H7 (cell line): ENCODE results near the gene ROPN1B. TPM values are rescaled to one million over a fixed set of nuclear protein-coding genes. Genes with fewer than 3 reads are reported as not detected.
"Not testable (repeated sequence)": the region's sequence is repeated elsewhere in the genome, so short reads cannot be mapped to it uniquely, and the experiment has no call there.

ENCODE experiments used
- DNase-seq: peaks from one replicate; pipeline ENCODE4 v3.0.0; 2012
- H3K27me3 ChIP-seq: 2 replicates; pipeline ENCODE4 v1.6.0; 2011; ENCODE audit warnings: mild to moderate bottlenecking, low read length; ENCODE audit not compliant: control insufficient read depth, insufficient read depth
- H3K36me3 ChIP-seq: replicated peaks from 2 replicates; pipeline ENCODE4 v1.5.1; 2011; ENCODE audit warnings: low read length; ENCODE audit not compliant: control insufficient read depth, insufficient read depth
- H3K4me3 ChIP-seq: 2 replicates; pipeline ENCODE4 v1.5.1; 2011; ENCODE audit warnings: low read depth, mild to moderate bottlenecking, control low read depth, low read length, moderate library complexity; ENCODE audit not compliant: insufficient read depth
- total RNA-seq: library from RNA; depleted of rRNA; stranded (reverse); fragments of >200 nt; shearing (Covaris generic); gene quantifications from 2 replicates; pipeline ENCODE4 v1.2.3, GENCODE V29; 2014

The ROPN1B gene
- total RNA-seq, 1 experiment from 2014 or later: not detected

- not testable (repeated sequence) for DNase-seq, H3K4me3 ChIP-seq, H3K36me3 ChIP-seq
- peaks cover 33% of the 10 kb centered on the region for H3K27me3 ChIP-seq
Measured at GRCh38 chr3:125968121-125968520, 857 bp upstream of the ROPN1B start.

- H3K36me3 ChIP-seq: not testable (repeated sequence)
- DNase-seq: peak; percentile 32
- H3K4me3 ChIP-seq: peak overlapping the region; percentile 40
- peaks cover 26% of the 10 kb centered on the region for H3K27me3 ChIP-seq
Measured at GRCh38 chr3:125971997-125972944, 3.3 kb downstream of the ROPN1B start.

GRCh38 chr3:125975245-125976002, 6.4 kb downstream of the ROPN1B start:
- peaks cover 16% of the 10 kb centered on the region for H3K27me3 ChIP-seq
- not testable (repeated sequence) for H3K4me3 ChIP-seq, H3K36me3 ChIP-seq, DNase-seq

- not testable (repeated sequence) for DNase-seq, H3K4me3 ChIP-seq, H3K36me3 ChIP-seq
- peaks cover 11% of the 10 kb centered on the region; the same call in 1 of the 2 replicates for H3K27me3 ChIP-seq
Measured at GRCh38 chr3:125976003-125976390, 7.0 kb downstream of the ROPN1B start.

GRCh38 chr3:125977104-125977503, 8.1 kb downstream of the ROPN1B start:
- DNase-seq, H3K36me3 ChIP-seq, H3K4me3 ChIP-seq: not testable (repeated sequence)

GRCh38 chr3:125984951-125985350, 16.0 kb downstream of the ROPN1B start:
- not testable (repeated sequence) for DNase-seq, H3K27me3 ChIP-seq, H3K36me3 ChIP-seq, H3K4me3 ChIP-seq

More at GRCh38 chr3:125977104-125977503, 8.1 kb downstream of the ROPN1B start:
- not testable (repeated sequence) for H3K27me3 ChIP-seq

GRCh38 chr3:125990253-125990970, 21.4 kb downstream of the ROPN1B start:
- Histone ChIP-seq H3K27me3 (peaks cover 3% of the 10 kb centered on the region; the same call in 1 of the 2 replicates), H3K36me3 (no peaks in the 10 kb centered on the region), H3K4me3 (peak overlapping the region; percentile 65)
- DNase-seq: peak; percentile 76

GRCh38 chr3:125996751-125997150, 27.8 kb downstream of the ROPN1B start:
- DNase-seq, H3K4me3 ChIP-seq, H3K36me3 ChIP-seq, H3K27me3 ChIP-seq: not testable (repeated sequence)

GRCh38 chr3:126002189-126002588, 33.2 kb downstream of the ROPN1B start:
- Histone ChIP-seq H3K36me3 (no peaks in the 10 kb centered on the region), H3K4me3 (no peak overlapping the region), H3K27me3 (no peaks in the 10 kb centered on the region)
- DNase-seq: no peak

- H3K36me3 ChIP-seq: peaks cover 1% of the 10 kb centered on the region
- no peak for DNase-seq
- no peak overlapping the region for H3K4me3 ChIP-seq
- no peaks in the 10 kb centered on the region for H3K27me3 ChIP-seq
Measured at GRCh38 chr3:126003447-126004190, 34.6 kb downstream of the ROPN1B start.

- H3K27me3 ChIP-seq: no peaks in the 10 kb centered on the region
- no peak for DNase-seq
- H3K36me3 ChIP-seq: peaks cover 1% of the 10 kb centered on the region
- no peak overlapping the region for H3K4me3 ChIP-seq
Measured at GRCh38 chr3:126004217-126004616, 35.2 kb downstream of the ROPN1B start.

GRCh38 chr3:126004692-126005091, 35.7 kb downstream of the ROPN1B start:
- no peak for DNase-seq
- Histone ChIP-seq H3K36me3 (peaks cover 1% of the 10 kb centered on the region), H3K27me3 (no peaks in the 10 kb centered on the region), H3K4me3 (no peak overlapping the region)

GRCh38 chr3:126005951-126006350, 37.0 kb downstream of the ROPN1B start:
- no peaks in the 10 kb centered on the region for H3K27me3 ChIP-seq
- DNase-seq: no peak

GRCh38 chr3:126008219-126008618, 39.2 kb downstream of the ROPN1B start:
- Histone ChIP-seq H3K36me3 (peaks cover 1% of the 10 kb centered on the region), H3K4me3 (no peak overlapping the region), H3K27me3 (no peaks in the 10 kb centered on the region)
- no peak for DNase-seq

More at GRCh38 chr3:126005951-126006350, 37.0 kb downstream of the ROPN1B start:
- H3K4me3 ChIP-seq: no peak overlapping the region
- peaks cover 1% of the 10 kb centered on the region for H3K36me3 ChIP-seq
